ENCODE results near the gene POLR3H. TPM values are rescaled to one million over a fixed set of nuclear protein-coding genes. Genes with fewer than 3 reads are reported as not detected.

POLR3H gene
- total and polyA plus RNA-seq, 5 donors from 2014 or later: 12.1 to 21.3 (median 15.2) TPM

GRCh38 chr22:41518048-41518347, 26.3 kb downstream of the POLR3H start:
- H3K36me3 Mint-ChIP-seq: peaks cover 9% of the 10 kb centered on the region
- no peak overlapping the region for H3K27ac ChIP-seq (ENCODE audit: insufficient read depth, low read length, poor library complexity, severe bottlenecking)
- no peaks in the 10 kb centered on the region for H3K27me3 Mint-ChIP-seq
- peak overlapping the region in 1 of 3 donors; percentile 55 for H3K27ac Mint-ChIP-seq
- H3K9me3 ChIP-seq (ENCODE audit: control insufficient read depth in 2 of 2, low read length in 2 of 2): no peaks in the 10 kb centered on the region
- H3K4me1 ChIP-seq (ENCODE audit: control insufficient read depth, insufficient read depth, low read length, poor library complexity, severe bottlenecking): no peaks in the 10 kb centered on the region
- H3K4me1 Mint-ChIP-seq: peaks cover 0 to 4% (median 0%) of the 10 kb centered on the region in 4 donors
- DNase-seq: no peak
- H3K4me3 ChIP-seq (ENCODE audit: low read depth, low read length): no peak overlapping the region
- peaks cover 38% of the 10 kb centered on the region for H3K36me3 ChIP-seq (ENCODE audit: control insufficient read depth, insufficient read depth, low read length)
- H3K27me3 ChIP-seq (ENCODE audit: control insufficient read depth, insufficient read depth, low read length): no peaks in the 10 kb centered on the region
- H3K4me3 Mint-ChIP-seq: no peak overlapping the region
- no peaks in the 10 kb centered on the region for H3K9me3 Mint-ChIP-seq
- ATAC-seq (ENCODE audit: low read depth in 2 of 2): no peak

GRCh38 chr22:41517172-41518047, 26.9 kb downstream of the POLR3H start:
- H3K27ac ChIP-seq (ENCODE audit: insufficient read depth, low read length, poor library complexity, severe bottlenecking): no peak overlapping the region
- no peaks in the 10 kb centered on the region for H3K9me3 ChIP-seq (ENCODE audit: control insufficient read depth in 2 of 2, low read length in 2 of 2)
- H3K27ac Mint-ChIP-seq: peak overlapping the region in 1 of 3 donors; percentile 38
- H3K36me3 Mint-ChIP-seq: peaks cover 14% of the 10 kb centered on the region
- peaks cover 0 to under 1% (median 0%) of the 10 kb centered on the region in 4 donors for H3K4me1 Mint-ChIP-seq
- no peaks in the 10 kb centered on the region for H3K27me3 Mint-ChIP-seq
- H3K9me3 Mint-ChIP-seq: no peaks in the 10 kb centered on the region
- H3K4me1 ChIP-seq (ENCODE audit: control insufficient read depth, insufficient read depth, low read length, poor library complexity, severe bottlenecking): no peaks in the 10 kb centered on the region
- DNase-seq (peak in 1 of 3 donors; percentile 13), ATAC-seq (ENCODE audit: low read depth in 2 of 2) (peak in 1 of 2 donors; percentile 19)
- H3K4me3 Mint-ChIP-seq: no peak overlapping the region
- no peaks in the 10 kb centered on the region for H3K27me3 ChIP-seq (ENCODE audit: control insufficient read depth, insufficient read depth, low read length)
- H3K36me3 ChIP-seq (ENCODE audit: control insufficient read depth, insufficient read depth, low read length): peaks cover 42% of the 10 kb centered on the region
- no peak overlapping the region for H3K4me3 ChIP-seq (ENCODE audit: low read depth, low read length)

- no peak for ATAC-seq (ENCODE audit: low read depth in 2 of 2)
- Histone ChIP-seq H3K36me3 (ENCODE audit: control insufficient read depth, insufficient read depth, low read length) (peaks cover 51% of the 10 kb centered on the region), H3K9me3 (ENCODE audit: control insufficient read depth in 2 of 2, low read length in 2 of 2) (no peaks in the 10 kb centered on the region), H3K27ac (ENCODE audit: insufficient read depth, low read length, poor library complexity, severe bottlenecking) (no peak overlapping the region), H3K27me3 (ENCODE audit: control insufficient read depth, insufficient read depth, low read length) (no peaks in the 10 kb centered on the region), H3K4me3 (ENCODE audit: low read depth, low read length) (no peak overlapping the region), H3K4me1 (ENCODE audit: control insufficient read depth, insufficient read depth, low read length, poor library complexity, severe bottlenecking) (no peaks in the 10 kb centered on the region)
- no peaks in the 10 kb centered on the region for H3K9me3 Mint-ChIP-seq
- H3K4me3 Mint-ChIP-seq: no peak overlapping the region
- H3K36me3 Mint-ChIP-seq: peaks cover 16% of the 10 kb centered on the region
- H3K27ac Mint-ChIP-seq: no peak overlapping the region
- DNase-seq: no peak
- no peaks in the 10 kb centered on the region for H3K4me1 Mint-ChIP-seq
- no peaks in the 10 kb centered on the region for H3K27me3 Mint-ChIP-seq
These were observed 27.8 kb downstream of the POLR3H start for GRCh38 chr22:41516462-41516861.

- H3K9me3 ChIP-seq (ENCODE audit: control insufficient read depth in 2 of 2, low read length in 2 of 2): no peaks in the 10 kb centered on the region
- no peaks in the 10 kb centered on the region for H3K4me1 ChIP-seq (ENCODE audit: control insufficient read depth, insufficient read depth, low read length, poor library complexity, severe bottlenecking)
- no peak overlapping the region for H3K4me3 ChIP-seq (ENCODE audit: low read depth, low read length)
- ATAC-seq (ENCODE audit: low read depth in 2 of 2): no peak
- no peak overlapping the region for H3K27ac ChIP-seq (ENCODE audit: insufficient read depth, low read length, poor library complexity, severe bottlenecking)
- H3K4me3 Mint-ChIP-seq: no peak overlapping the region
- peaks cover 0 to 4% (median 0%) of the 10 kb centered on the region in 4 donors for H3K4me1 Mint-ChIP-seq
- peak overlapping the region in 2 of 3 donors; percentile 20 to 22 for H3K27ac Mint-ChIP-seq
- peaks cover 29% of the 10 kb centered on the region for H3K36me3 Mint-ChIP-seq
- H3K36me3 ChIP-seq (ENCODE audit: control insufficient read depth, insufficient read depth, low read length): peaks cover 69% of the 10 kb centered on the region
- no peaks in the 10 kb centered on the region for H3K27me3 Mint-ChIP-seq
- no peaks in the 10 kb centered on the region for H3K9me3 Mint-ChIP-seq
- H3K27me3 ChIP-seq (ENCODE audit: control insufficient read depth, insufficient read depth, low read length): no peaks in the 10 kb centered on the region
- DNase-seq: no peak
These were observed 30.9 kb downstream of the POLR3H start for GRCh38 chr22:41513391-41513790.

- no peak for ATAC-seq (ENCODE audit: low read depth in 2 of 2)
- Histone ChIP-seq H3K27me3 (ENCODE audit: control insufficient read depth, insufficient read depth, low read length) (no peaks in the 10 kb centered on the region), H3K4me3 (ENCODE audit: low read depth, low read length) (no peak overlapping the region), H3K4me1 (ENCODE audit: control insufficient read depth, insufficient read depth, low read length, poor library complexity, severe bottlenecking) (no peaks in the 10 kb centered on the region), H3K9me3 (ENCODE audit: control insufficient read depth in 2 of 2, low read length in 2 of 2) (no peaks in the 10 kb centered on the region), H3K27ac (ENCODE audit: insufficient read depth, low read length, poor library complexity, severe bottlenecking) (no peak overlapping the region), H3K36me3 (ENCODE audit: control insufficient read depth, insufficient read depth, low read length) (peaks cover 74% of the 10 kb centered on the region)
- H3K4me1 Mint-ChIP-seq: peaks cover 0 to 4% (median 0%) of the 10 kb centered on the region in 4 donors
- peaks cover 29% of the 10 kb centered on the region for H3K36me3 Mint-ChIP-seq
- H3K27ac Mint-ChIP-seq: no peak overlapping the region
- no peaks in the 10 kb centered on the region for H3K27me3 Mint-ChIP-seq
- H3K9me3 Mint-ChIP-seq: peaks cover 0 to 2% (median 0%) of the 10 kb centered on the region in 7 donors
- DNase-seq: no peak
- H3K4me3 Mint-ChIP-seq: no peak overlapping the region
These were observed 31.7 kb downstream of the POLR3H start for GRCh38 chr22:41512421-41513194.

- Mint-ChIP-seq H3K27ac (no peak overlapping the region), H3K4me1 (peaks cover 0 to 4% (median 0%) of the 10 kb centered on the region in 4 donors), H3K27me3 (no peaks in the 10 kb centered on the region), H3K36me3 (peaks cover 35% of the 10 kb centered on the region), H3K9me3 (peaks cover 0 to 2% (median 0%) of the 10 kb centered on the region in 7 donors), H3K4me3 (no peak overlapping the region)
- Histone ChIP-seq H3K4me1 (ENCODE audit: control insufficient read depth, insufficient read depth, low read length, poor library complexity, severe bottlenecking) (no peaks in the 10 kb centered on the region), H3K36me3 (ENCODE audit: control insufficient read depth, insufficient read depth, low read length) (peaks cover 72% of the 10 kb centered on the region), H3K4me3 (ENCODE audit: low read depth, low read length) (no peak overlapping the region), H3K27ac (ENCODE audit: insufficient read depth, low read length, poor library complexity, severe bottlenecking) (no peak overlapping the region), H3K9me3 (ENCODE audit: control insufficient read depth in 2 of 2, low read length in 2 of 2) (no peaks in the 10 kb centered on the region), H3K27me3 (ENCODE audit: control insufficient read depth, insufficient read depth, low read length) (no peaks in the 10 kb centered on the region)
- no peak for DNase-seq
- ATAC-seq (ENCODE audit: low read depth in 2 of 2): no peak
These were observed 32.7 kb downstream of the POLR3H start for GRCh38 chr22:41511521-41511968.

- no peak overlapping the region for H3K4me3 Mint-ChIP-seq
- Histone ChIP-seq H3K36me3 (ENCODE audit: control insufficient read depth, insufficient read depth, low read length) (peaks cover 57% of the 10 kb centered on the region), H3K27ac (ENCODE audit: insufficient read depth, low read length, poor library complexity, severe bottlenecking) (no peak overlapping the region), H3K4me3 (ENCODE audit: low read depth, low read length) (no peak overlapping the region), H3K27me3 (ENCODE audit: control insufficient read depth, insufficient read depth, low read length) (no peaks in the 10 kb centered on the region), H3K4me1 (ENCODE audit: control insufficient read depth, insufficient read depth, low read length, poor library complexity, severe bottlenecking) (no peaks in the 10 kb centered on the region), H3K9me3 (ENCODE audit: control insufficient read depth in 2 of 2, low read length in 2 of 2) (no peaks in the 10 kb centered on the region)
- H3K9me3 Mint-ChIP-seq: peaks cover 0 to 2% (median 0%) of the 10 kb centered on the region in 7 donors
- DNase-seq (no peak), ATAC-seq (ENCODE audit: low read depth in 2 of 2) (no peak)
- no peaks in the 10 kb centered on the region for H3K27me3 Mint-ChIP-seq
- H3K36me3 Mint-ChIP-seq: peaks cover 25% of the 10 kb centered on the region
- H3K27ac Mint-ChIP-seq: peak overlapping the region in 1 of 3 donors; percentile 31
- peaks cover 0 to 6% (median 2%) of the 10 kb centered on the region in 4 donors for H3K4me1 Mint-ChIP-seq
These were observed 35.5 kb downstream of the POLR3H start for GRCh38 chr22:41508770-41509170.

All from CD4-positive, CD25-positive, alpha-beta regulatory T cell (primary cell).